WTC11 (cell line): ENCODE results near the gene SMIM44. TPM values are rescaled to one million over a fixed set of nuclear protein-coding genes. Genes with fewer than 3 reads are reported as not detected.
A peak's percentile ranks its signal among the peaks of the same experiment; 100 is the strongest.

Experiments
- ATAC-seq: fragments of 200-7000 bp; cut with Tn5 transposase; 2 replicates; pipeline ENCODE4 v1.10.0; 2021; ENCODE audit warnings: mild to moderate bottlenecking, moderate library complexity
- CTCF ChIA-PET: fragments of 300-600 bp; sonication (Branson Sonifier 250); formaldehyde crosslinking; loops from one replicate; lab custom pipeline; 2021; ENCODE audit warnings: antibody characterized with exemption; lab: Charles Lee
- POLR2A ChIA-PET: fragments of 350-600 bp; sonication (Branson Sonifier 250); formaldehyde crosslinking; loops from one replicate; lab custom pipeline; 2021; ENCODE audit warnings: antibody characterized with exemption; lab: Charles Lee
- DNase-seq: peaks from one replicate; pipeline ENCODE4 v3.0.0; 2021; ENCODE audit warnings: low spot score
- H3K27ac Mint-ChIP-seq: 2 replicates; pipeline ENCODE4 v1.8.0; 2021; ENCODE audit warnings: mixed read lengths
- H3K27me3 Mint-ChIP-seq: 2 replicates; pipeline ENCODE4 v1.8.0; 2021; ENCODE audit warnings: low read depth, mild to moderate bottlenecking, moderate library complexity, mixed read lengths
- H3K36me3 Mint-ChIP-seq: 2 replicates; pipeline ENCODE4 v1.8.0; 2021; ENCODE audit warnings: mixed read lengths
- H3K4me1 Mint-ChIP-seq: 2 replicates; pipeline ENCODE4 v1.8.0; 2022; ENCODE audit warnings: mixed read lengths
- H3K4me3 Mint-ChIP-seq: 2 replicates; pipeline ENCODE4 v1.8.0; 2021; ENCODE audit warnings: mild to moderate bottlenecking, moderate library complexity, mixed read lengths
- H3K9me3 Mint-ChIP-seq: 2 replicates; pipeline ENCODE4 v1.8.0; 2021; ENCODE audit warnings: mixed read lengths
- ATF3 ChIP-seq: sonication (generic); formaldehyde crosslinking; conservative IDR thresholded peaks from 2 replicates; pipeline ENCODE4 v1.8.1; 2022; ENCODE audit warnings: mild to moderate bottlenecking, missing genetic modification reagents
- ATF6 ChIP-seq: sonication (generic); formaldehyde crosslinking; IDR thresholded peaks from 2 replicates; pipeline ENCODE4 v1.8.1; 2023; ENCODE audit warnings: mild to moderate bottlenecking, missing genetic modification reagents
- CREM ChIP-seq: sonication (generic); formaldehyde crosslinking; IDR thresholded peaks from 2 replicates; pipeline ENCODE4 v1.8.1; 2022; ENCODE audit warnings: mild to moderate bottlenecking, missing genetic modification reagents, moderate library complexity
- EMX1 ChIP-seq: fragments of 250-450 bp; sonication (Bioruptor Pico); IDR thresholded peaks from 2 replicates; pipeline ENCODE4 v1.8.0; 2021; ENCODE audit warnings: mild to moderate bottlenecking
- ESRRA ChIP-seq: sonication (generic); formaldehyde crosslinking; IDR thresholded peaks from 2 replicates; pipeline ENCODE4 v1.8.1; 2022; ENCODE audit warnings: mild to moderate bottlenecking, missing genetic modification reagents, borderline replicate concordance
- FOXJ3 ChIP-seq: sonication (generic); formaldehyde crosslinking; IDR thresholded peaks from 2 replicates; pipeline ENCODE4 v1.9.0; 2021; ENCODE audit warnings: missing genetic modification reagents, mild to moderate bottlenecking, borderline replicate concordance
- FOXP1 ChIP-seq: sonication (generic); formaldehyde crosslinking; IDR thresholded peaks from 2 replicates; pipeline ENCODE4 v1.8.0; 2022; ENCODE audit warnings: missing genetic modification reagents, mild to moderate bottlenecking, moderate library complexity, borderline replicate concordance
- IRF2 ChIP-seq: sonication (generic); formaldehyde crosslinking; IDR thresholded peaks from 2 replicates; pipeline ENCODE4 v1.8.0; 2022; ENCODE audit warnings: low read depth, missing genetic modification reagents, borderline replicate concordance
- MYBL2 ChIP-seq: sonication (generic); formaldehyde crosslinking; IDR thresholded peaks from 2 replicates; pipeline ENCODE4 v1.8.1; 2023; ENCODE audit warnings: mild to moderate bottlenecking, moderate library complexity, missing genetic modification reagents
- NFE2L1 ChIP-seq: sonication (generic); formaldehyde crosslinking; IDR thresholded peaks from 2 replicates; pipeline ENCODE4 v1.8.1; 2023; ENCODE audit warnings: missing genetic modification reagents
- SP1 ChIP-seq: sonication (generic); formaldehyde crosslinking; conservative IDR thresholded peaks from 2 replicates; pipeline ENCODE4 v1.8.1; 2022; ENCODE audit warnings: missing genetic modification reagents
- ZBTB21 ChIP-seq: sonication (generic); formaldehyde crosslinking; IDR thresholded peaks from 2 replicates; pipeline ENCODE4 v1.8.1; 2023; ENCODE audit warnings: mild to moderate bottlenecking, missing genetic modification reagents, borderline replicate concordance
- ZNF121 ChIP-seq: sonication (generic); formaldehyde crosslinking; IDR thresholded peaks from 2 replicates; pipeline ENCODE4 v1.8.0; 2023; ENCODE audit warnings: missing genetic modification reagents
- ZNF396 ChIP-seq: fragments of 250-450 bp; sonication (Bioruptor Pico); IDR thresholded peaks from 2 replicates; pipeline ENCODE4 v1.8.0; 2021; ENCODE audit warnings: mild to moderate bottlenecking, moderate library complexity, borderline replicate concordance
- ZNF416 ChIP-seq: fragments of 250-450 bp; sonication (Bioruptor Pico); IDR thresholded peaks from 2 replicates; pipeline ENCODE4 v1.9.0; 2021; ENCODE audit warnings: mild to moderate bottlenecking, inconsistent platforms
- ZNF512 ChIP-seq: sonication (generic); formaldehyde crosslinking; IDR thresholded peaks from 2 replicates; pipeline ENCODE4 v1.8.1; 2022; ENCODE audit warnings: missing genetic modification reagents, borderline replicate concordance
- ZNF671 ChIP-seq: fragments of 250-450 bp; sonication (Bioruptor Pico); IDR thresholded peaks from 2 replicates; pipeline ENCODE4 v1.8.0; 2021; ENCODE audit warnings: mild to moderate bottlenecking
- ZSCAN18 ChIP-seq: fragments of 250-450 bp; sonication (Bioruptor Pico); IDR thresholded peaks from 2 replicates; pipeline ENCODE4 v2.1.2; 2022; ENCODE audit warnings: mild to moderate bottlenecking, moderate library complexity
- total RNA-seq: library from RNA; stranded (reverse); gene quantifications from 3 replicates; pipeline ENCODE4 v1.2.3, GENCODE V29; 2021
- TF ChIP-seq, protein P1 (sequence below): sonication (generic); formaldehyde crosslinking; IDR thresholded peaks from 2 replicates; pipeline ENCODE4 v1.8.0; 2022; ENCODE audit warnings: mild to moderate bottlenecking, missing genetic modification reagents
- TF ChIP-seq, protein P2 (sequence below): sonication (generic); formaldehyde crosslinking; IDR thresholded peaks from 2 replicates; pipeline ENCODE4 v1.8.1; 2023; ENCODE audit warnings: mild to moderate bottlenecking, missing genetic modification reagents, moderate library complexity

Gene SMIM44
- total RNA-seq, 1 experiment from 2014 or later: not detected

GRCh38 chr19:3492131-3492839 is 9.0 kb upstream of the SMIM44 start:
- Mint-ChIP-seq H3K4me1 (no peaks in the 10 kb centered on the region), H3K9me3 (no peaks in the 10 kb centered on the region), H3K4me3 (no peak overlapping the region), H3K27ac (no peak overlapping the region), H3K27me3 (no peaks in the 10 kb centered on the region), H3K36me3 (peaks cover 22% of the 10 kb centered on the region)
- ATAC-seq (no peak), DNase-seq (no peak)
- ChIA-PET POLR2A (no interaction called here), CTCF (interaction anchor here (1.4 kb wide), 1 partner anchor 11 kb away, joined by 3 read pairs; no protein-coding TSS in a partner anchor)
- TF ChIP-seq ZNF512 (CRISPR knock-in tag): no peak
- no peak for TF ChIP-seq CREM
- TF ChIP-seq ZBTB21 (CRISPR knock-in tag): no peak
- TF ChIP-seq SP1 (CRISPR knock-in tag): no peak
- TF ChIP-seq ATF3 (CRISPR knock-in tag): no peak
- no peak for TF ChIP-seq ZSCAN18 (CRISPR knock-in tag)
- TF ChIP-seq EMX1 (CRISPR knock-in tag): no peak
- no peak for TF ChIP-seq MYBL2 (CRISPR knock-in tag)
- no peak for TF ChIP-seq ZNF416 (CRISPR knock-in tag)

DNA sequence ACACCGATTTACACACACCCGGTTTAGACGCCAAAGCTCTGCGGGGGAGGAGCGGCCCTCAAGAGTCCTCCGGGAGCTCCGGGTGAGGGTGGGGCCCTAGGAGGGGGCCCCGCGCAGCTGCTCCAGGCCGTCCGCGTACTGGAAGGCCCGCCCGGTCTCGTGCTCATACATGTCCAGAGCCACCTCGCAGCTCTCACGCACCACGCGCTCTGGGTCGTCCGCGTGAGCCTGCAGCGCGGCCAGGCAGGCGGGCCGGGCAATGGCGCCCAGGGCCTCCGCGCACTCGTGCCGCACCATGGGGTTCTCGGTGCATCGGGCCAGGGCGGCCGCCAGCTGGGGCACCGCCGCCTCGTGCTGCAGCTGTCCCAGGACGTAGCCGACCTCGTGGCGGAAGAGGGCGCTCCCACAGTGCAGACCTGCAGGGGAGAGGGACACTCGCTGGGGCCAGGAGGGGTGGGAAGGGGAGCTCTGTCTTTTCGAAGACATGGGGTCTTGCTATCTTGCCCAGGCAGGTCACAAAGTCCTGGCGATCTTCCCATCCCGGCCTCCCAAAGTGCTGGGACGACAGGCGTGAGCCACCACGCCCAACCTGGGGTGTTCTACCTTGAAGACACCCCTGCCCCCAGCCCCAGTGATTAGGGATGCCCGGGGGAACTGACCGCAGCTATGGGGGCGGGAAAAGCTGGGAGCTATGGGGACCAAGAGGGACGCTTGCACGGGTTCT is 8.3 kb upstream of the SMIM44 start:
- H3K4me3 Mint-ChIP-seq: no peak overlapping the region
- no peak for ATAC-seq
- POLR2A ChIA-PET: no interaction called here
- DNase-seq: no peak
- H3K27ac Mint-ChIP-seq: no peak overlapping the region
- no peaks in the 10 kb centered on the region for H3K27me3 Mint-ChIP-seq
- peaks cover 17% of the 10 kb centered on the region for H3K36me3 Mint-ChIP-seq
- TF ChIP-seq IRF2 (CRISPR knock-in tag): no peak
- peak; percentile 60; the same call in 1 of the 2 replicates for TF ChIP-seq ZNF121 (CRISPR knock-in tag)
- TF ChIP-seq, all 79 proteins: peak for 1
- Mint-ChIP-seq H3K9me3 (0 out of 2 replicates have a peak, but pooled peaks cover 4% of the 10 kb centered on the region), H3K4me1 (no peaks in the 10 kb centered on the region)
- CTCF ChIA-PET: interaction anchor here (0.6 to 2.1 kb wide), 4 partner anchors 9 to 186 kb away, joined by 3 to 9 read pairs (median 3); no protein-coding TSS in a partner anchor

- DNase-seq (no peak), ATAC-seq (no peak)
- Mint-ChIP-seq H3K4me1 (peaks cover 20% of the 10 kb centered on the region), H3K9me3 (0 out of 2 replicates have a peak, but pooled peaks cover 4% of the 10 kb centered on the region), H3K4me3 (no peak overlapping the region)
- POLR2A ChIA-PET: no interaction called here
- TF ChIP-seq FOXJ3 (CRISPR knock-in tag): no peak
- TF ChIP-seq ZNF671 (CRISPR knock-in tag): no peak
- TF ChIP-seq NFE2L1 (CRISPR knock-in tag): no peak
- no peak for TF ChIP-seq ZNF396
- TF ChIP-seq, protein P1, sequence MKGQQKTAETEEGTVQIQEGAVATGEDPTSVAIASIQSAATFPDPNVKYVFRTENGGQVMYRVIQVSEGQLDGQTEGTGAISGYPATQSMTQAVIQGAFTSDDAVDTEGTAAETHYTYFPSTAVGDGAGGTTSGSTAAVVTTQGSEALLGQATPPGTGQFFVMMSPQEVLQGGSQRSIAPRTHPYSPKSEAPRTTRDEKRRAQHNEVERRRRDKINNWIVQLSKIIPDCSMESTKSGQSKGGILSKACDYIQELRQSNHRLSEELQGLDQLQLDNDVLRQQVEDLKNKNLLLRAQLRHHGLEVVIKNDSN (CRISPR knock-in tag): no peak
- TF ChIP-seq, protein P2, sequence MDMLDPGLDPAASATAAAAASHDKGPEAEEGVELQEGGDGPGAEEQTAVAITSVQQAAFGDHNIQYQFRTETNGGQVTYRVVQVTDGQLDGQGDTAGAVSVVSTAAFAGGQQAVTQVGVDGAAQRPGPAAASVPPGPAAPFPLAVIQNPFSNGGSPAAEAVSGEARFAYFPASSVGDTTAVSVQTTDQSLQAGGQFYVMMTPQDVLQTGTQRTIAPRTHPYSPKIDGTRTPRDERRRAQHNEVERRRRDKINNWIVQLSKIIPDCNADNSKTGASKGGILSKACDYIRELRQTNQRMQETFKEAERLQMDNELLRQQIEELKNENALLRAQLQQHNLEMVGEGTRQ (CRISPR knock-in tag): no peak
- no peak for TF ChIP-seq ESRRA
- TF ChIP-seq ATF6: no peak
- TF ChIP-seq FOXP1 (CRISPR knock-in tag): no peak
- TF ChIP-seq, all 79 proteins: peak for 0
- Mint-ChIP-seq H3K27me3 (peaks cover 6% of the 10 kb centered on the region), H3K36me3 (no peaks in the 10 kb centered on the region), H3K27ac (no peak overlapping the region)
- CTCF ChIA-PET: interaction anchor here (1.2 to 5.0 kb wide), 5 partner anchors 10 to 207 kb away, joined by 3 to 63 read pairs (median 5); no protein-coding TSS in a partner anchor
Measured at GRCh38 chr19:3482507-3483225, 575 bp downstream of the SMIM44 start.
